Heart left ventricle (tissue), 16 donors: ENCODE results near the gene IQGAP2. TPM values are rescaled to one million over a fixed set of nuclear protein-coding genes. Genes with fewer than 3 reads are reported as not detected.

Experiments used
- ATAC-seq, 4 donors: fragments of 200-7000 bp; cut with Tn5 transposase; one replicate each; pipeline ENCODE4 v1.9.1; 2020 to 2022; ENCODE audit warnings: moderate library complexity in 4 of 4, mild to moderate bottlenecking in 3 of 4, moderate number of reproducible peaks in 1 of 4
- DNase-seq, 5 donors: peaks; one replicate each; pipeline ENCODE4 v3.0.0-alpha.2; 2020
- H3K27ac ChIP-seq, 12 donors: fragments of 200-600 bp; sonication (generic) in 4 of 12; one replicate each; pipeline versions ENCODE4 v1.5.0 to v1.8.0; 2016 to 2022; ENCODE audit warnings: mild to moderate bottlenecking in 2 of 12
- H3K27me3 ChIP-seq, 9 donors: fragments of 200-600 bp; sonication (generic) in 2 of 9; one replicate each; pipeline versions ENCODE4 v1.5.1 to v1.8.0; 2016 to 2022; ENCODE audit warnings: mild to moderate bottlenecking in 3 of 9
- H3K36me3 ChIP-seq, 9 donors: fragments of 200-600 bp; sonication (generic) in 2 of 9; one replicate each; pipeline versions ENCODE4 v1.5.0 to v1.8.0; 2018 to 2022; ENCODE audit warnings: mild to moderate bottlenecking in 2 of 9
- H3K4me1 ChIP-seq, 12 donors: fragments of 200-600 bp; sonication (generic) in 4 of 12; one replicate each; pipeline versions ENCODE4 v1.5.0 to v1.8.0; 2016 to 2022; ENCODE audit warnings: mild to moderate bottlenecking in 3 of 12
- H3K4me3 ChIP-seq, 12 donors: fragments of 200-600 bp; sonication (generic) in 4 of 12; one replicate each; pipeline versions ENCODE4 v1.5.0 to v1.8.0; 2017 to 2022; ENCODE audit warnings: mild to moderate bottlenecking in 9 of 12, moderate library complexity in 4 of 12
- H3K9me3 ChIP-seq, 12 donors: fragments of 200-600 bp; sonication (generic) in 4 of 12; one replicate each; pipeline versions ENCODE4 v1.5.0 to v1.8.0; 2016 to 2022; ENCODE audit warnings: mild to moderate bottlenecking in 1 of 12
- POLR2A ChIP-seq, 2 donors: fragments of 450-650 bp; IDR thresholded peaks; one replicate each; pipeline ENCODE4 v1.6.1; 2017; ENCODE audit warnings: antibody characterized with exemption in 2 of 2, mild to moderate bottlenecking in 2 of 2, moderate library complexity in 2 of 2
- WGBS, 4 donors: extraction: QIAGEN DNeasy Blood & Tissue Kit in 2 of 4; methylation state at CpG; one replicate each; pipeline versions ENCODE4 v1.1.5 to v1.1.7; 2013 to 2018; 5-methylcytosine and 5-hydroxymethylcytosine counted together
- intact Hi-C, 10 donors: fragments of 100-400 bp; cut with DNase I; formaldehyde crosslinking; loops; one replicate each; pipeline versions ENCODE4 v1.11.1 to v1.14.2; 2022
- polyA plus RNA-seq, 2 donors: library from polyadenylated mRNA; stranded (reverse); fragments of 200-250 nt; gene quantifications; one replicate each; pipeline ENCODE4 v1.2.3, GENCODE V29; 2013
- total RNA-seq, 9 donors: library from RNA; depleted of rRNA in 2 of 9; stranded (reverse); fragments of >200 nt in 2 of 9; fragmentation: NEBNext Ultra II Directional in 3 of 9; extraction: Animal tissue kit (Norgen Biotek cat#: 25700) in 3 of 9; gene quantifications; one replicate each; pipeline versions ENCODE4 v1.1.0 to v1.2.4, GENCODE V29; 2016 to 2023
- TF ChIP-seq, protein P1 (sequence below), 12 donors: fragments of 200-600 bp; sonication (generic) in 4 of 12; IDR thresholded peaks; one replicate each; pipeline versions ENCODE4 v1.5.0 to v1.8.0; 2018 to 2022; ENCODE audit warnings: antibody characterized with exemption in 12 of 12, mild to moderate bottlenecking in 5 of 12
- donor health status: ischemic (EF 13 %, LVEDD 7.1; RV severe dilation, severe dysfunction).
- donor health status: healthy with polysubstance abuse.
- donor health status: DM: no; HTN: yes; CAD: no.
- donor health status: DM: no; HTN: no; CAD: no.
- donor health status: ischemic (EF 25% LVEDD 6.9; RV normal size, moderate dysfunction).
- donor health status: ischemic (EF 25% LVEDD 5.7; RV mildly dilated, moderate dysfunction).
- donor health status: healthy.
- donor health status: DM: yes; HTN: yes; CAD: no.
- donor health status: ischemic (EF 35%, LVEDD 5.7; RV mildly dilated, moderate dysfunction).
- donor health status: nonischemic (EF 11% LVEDD 7.7; RV severe dilation, severe dysfunction).
- donor health status: DM: yes; HTN: yes; CAD: no.
- donor health status: PGD.
- donor health status: ischemic (EF 29% LVEDD 5.4; RV normal size, mild dysfunction).
- donor health status: nonischemic (EF 23%, LVEDD 6.1; RV moderate dilation, normal function).

IQGAP2 gene
- total and polyA plus RNA-seq, 11 donors, result 1.7 to 35.4 (median 6.1) TPM

GRCh38 chr5:76555717-76556116, 152.6 kb downstream of the IQGAP2 start:
- ATAC-seq, result no peak
- intact Hi-C loops, result no loop called here
- 70 to 91% (median 86%) methylated on average over 2 of the region's 2 CpGs for WGBS, 4 donors
- no peak overlapping the region for H3K27ac ChIP-seq
- no peaks in the 10 kb centered on the region for H3K27me3 ChIP-seq
- no peaks in the 10 kb centered on the region for H3K9me3 ChIP-seq
- H3K36me3 ChIP-seq, result no peaks in the 10 kb centered on the region
- no peak for DNase-seq
- TF ChIP-seq, protein P1, sequence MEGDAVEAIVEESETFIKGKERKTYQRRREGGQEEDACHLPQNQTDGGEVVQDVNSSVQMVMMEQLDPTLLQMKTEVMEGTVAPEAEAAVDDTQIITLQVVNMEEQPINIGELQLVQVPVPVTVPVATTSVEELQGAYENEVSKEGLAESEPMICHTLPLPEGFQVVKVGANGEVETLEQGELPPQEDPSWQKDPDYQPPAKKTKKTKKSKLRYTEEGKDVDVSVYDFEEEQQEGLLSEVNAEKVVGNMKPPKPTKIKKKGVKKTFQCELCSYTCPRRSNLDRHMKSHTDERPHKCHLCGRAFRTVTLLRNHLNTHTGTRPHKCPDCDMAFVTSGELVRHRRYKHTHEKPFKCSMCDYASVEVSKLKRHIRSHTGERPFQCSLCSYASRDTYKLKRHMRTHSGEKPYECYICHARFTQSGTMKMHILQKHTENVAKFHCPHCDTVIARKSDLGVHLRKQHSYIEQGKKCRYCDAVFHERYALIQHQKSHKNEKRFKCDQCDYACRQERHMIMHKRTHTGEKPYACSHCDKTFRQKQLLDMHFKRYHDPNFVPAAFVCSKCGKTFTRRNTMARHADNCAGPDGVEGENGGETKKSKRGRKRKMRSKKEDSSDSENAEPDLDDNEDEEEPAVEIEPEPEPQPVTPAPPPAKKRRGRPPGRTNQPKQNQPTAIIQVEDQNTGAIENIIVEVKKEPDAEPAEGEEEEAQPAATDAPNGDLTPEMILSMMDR (IDR thresholded peaks at IDR 0.05), result no peak
- no peak for TF ChIP-seq POLR2A (IDR thresholded peaks at IDR 0.05)
- no peak overlapping the region for H3K4me3 ChIP-seq
- peaks cover 0 to 14% (median 0%) of the 10 kb centered on the region in 12 donors for H3K4me1 ChIP-seq

- TF ChIP-seq POLR2A (IDR thresholded peaks at IDR 0.05), result no peak
- TF ChIP-seq, protein P1 (IDR thresholded peaks at IDR 0.05), result no peak
- Histone ChIP-seq H3K4me3 (no peak overlapping the region), H3K36me3 (no peaks in the 10 kb centered on the region), H3K27me3 (no peaks in the 10 kb centered on the region), H3K27ac (no peak overlapping the region), H3K4me1 (peaks cover 0 to 14% (median 0%) of the 10 kb centered on the region in 12 donors), H3K9me3 (no peaks in the 10 kb centered on the region)
- intact Hi-C loops, result no loop called here
- 75 to 87% (median 86%) methylated on average over 4 of the region's 4 CpGs for WGBS, 4 donors
- ATAC-seq, result no peak
- no peak for DNase-seq
Observed at GRCh38 chr5:76556511-76557221, 153.6 kb downstream of the IQGAP2 start.

DNA sequence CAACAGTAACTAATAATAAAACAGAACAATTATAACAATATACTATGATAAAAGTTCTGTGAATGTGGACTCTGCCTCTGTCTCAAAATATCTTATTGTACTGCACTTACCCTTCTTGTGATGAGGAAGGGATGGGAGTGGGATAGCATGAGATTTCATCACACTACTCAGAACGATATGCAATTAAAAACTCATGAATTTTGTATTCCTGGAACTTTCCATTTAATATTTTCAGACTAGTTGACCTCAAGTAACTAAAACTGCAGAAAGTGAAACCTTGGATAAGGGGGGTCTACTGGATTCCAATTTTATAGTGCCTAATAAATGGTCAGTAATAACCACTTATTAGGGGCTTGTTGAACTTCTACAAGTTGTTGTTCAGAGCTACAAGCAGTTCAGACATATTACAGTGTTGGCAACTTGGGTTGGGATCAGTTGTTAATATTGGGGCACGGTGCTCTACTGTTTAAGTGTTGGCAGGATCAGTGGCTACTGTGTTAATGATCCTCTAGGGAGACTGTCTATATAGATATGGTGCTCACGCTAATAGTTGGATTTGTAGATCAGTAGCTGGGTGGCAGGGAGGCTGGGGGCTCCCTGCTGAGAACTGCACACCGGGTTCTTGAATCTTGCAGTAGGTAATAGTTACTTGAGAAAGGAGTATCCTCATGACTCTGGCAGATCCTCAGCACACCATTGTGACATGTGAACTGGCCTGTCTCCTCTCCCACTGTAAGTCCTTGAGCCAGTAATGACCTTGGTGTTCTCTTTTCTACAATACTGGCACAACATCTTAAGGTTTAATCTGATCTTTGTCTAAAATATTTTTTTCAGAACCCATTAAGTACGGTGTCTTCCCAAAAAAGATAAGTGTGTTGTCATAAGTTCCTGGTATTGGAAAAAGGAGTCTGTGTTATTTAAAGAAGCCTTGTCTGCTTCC, 158.1 kb downstream of the IQGAP2 start:
- TF ChIP-seq, protein P1 (IDR thresholded peaks at IDR 0.05), result no peak
- no peak for TF ChIP-seq POLR2A (IDR thresholded peaks at IDR 0.05)
- H3K4me3 ChIP-seq, result no peak overlapping the region
- DNase-seq (no peak), ATAC-seq (no peak)
- 70 to 76% (median 72%) methylated on average over 5 of the region's 5 CpGs for WGBS, 4 donors
- peaks cover 0 to 5% (median 0%) of the 10 kb centered on the region in 12 donors for H3K4me1 ChIP-seq
- peaks cover 0 to 7% (median 0%) of the 10 kb centered on the region in 9 donors for H3K36me3 ChIP-seq
- no peaks in the 10 kb centered on the region for H3K9me3 ChIP-seq
- intact Hi-C loops, result no loop called here
- H3K27me3 ChIP-seq, result no peaks in the 10 kb centered on the region
- no peak overlapping the region for H3K27ac ChIP-seq

GRCh38 chr5:76561959-76562358, 158.9 kb downstream of the IQGAP2 start:
- H3K36me3 ChIP-seq, result peaks cover 0 to 7% (median 0%) of the 10 kb centered on the region in 9 donors
- peaks cover 0 to 5% (median 0%) of the 10 kb centered on the region in 12 donors for H3K4me1 ChIP-seq
- no peak overlapping the region for H3K27ac ChIP-seq
- 74 to 87% (median 84%) methylated on average over 6 of the region's 6 CpGs for WGBS, 4 donors
- H3K27me3 ChIP-seq, result no peaks in the 10 kb centered on the region
- no peaks in the 10 kb centered on the region for H3K9me3 ChIP-seq
- no peak for DNase-seq
- intact Hi-C loops, result no loop called here
- ATAC-seq, result no peak
- no peak overlapping the region for H3K4me3 ChIP-seq
- TF ChIP-seq POLR2A (IDR thresholded peaks at IDR 0.05), result no peak
- TF ChIP-seq, protein P1 (IDR thresholded peaks at IDR 0.05), result no peak
